Measurements from ENCODE around the gene TLX1. TPM values are rescaled to one million over a fixed set of nuclear protein-coding genes. Genes with fewer than 3 reads are reported as not detected.

Gene TLX1
- total RNA-seq, 1 experiment from 2014 or later, result not detected

- BruUV-seq (replicated peaks), result no TSS peak
- TF ChIP-seq CTCF (IDR thresholded peaks at IDR 0.05; ENCODE audit: unreplicated experiment), result no peak
- Mint-ChIP-seq H3K4me3 (ENCODE audit: unreplicated experiment) (no peak overlapping the region), H3K36me3 (ENCODE audit: insufficient read depth, unreplicated experiment) (no peaks in the 10 kb centered on the region), H3K27me3 (ENCODE audit: insufficient read depth, unreplicated experiment) (peaks cover 39% of the 10 kb centered on the region), H3K27ac (ENCODE audit: low read depth, unreplicated experiment) (no peak overlapping the region), H3K9me3 (ENCODE audit: unreplicated experiment) (no peaks in the 10 kb centered on the region), H3K4me1 (ENCODE audit: insufficient read depth, unreplicated experiment) (no peaks in the 10 kb centered on the region)
- DNase-seq (ENCODE audit: unreplicated experiment), result no peak
- intact Hi-C loops (cut with micrococcal nuclease), result no loop called here
- CTCF ChIA-PET, result interaction anchor here (0.7 to 14.1 kb wide), 12 partner anchors 9 to 608 kb away, joined by 3 to 419 read pairs (median 7); no protein-coding TSS in a partner anchor
- POLR2A ChIA-PET, result interaction anchor here (1.0 to 1.5 kb wide), 2 partner anchors 14 to 45 kb away, joined by 3 to 4 read pairs; no protein-coding TSS in a partner anchor
These were observed 33.2 kb upstream of the TLX1 start for GRCh38 chr10:101097881-101098280.

GRCh38 chr10:101099901-101100300 lies 31.2 kb upstream of the TLX1 start:
- no peaks in the 10 kb centered on the region for H3K9me3 Mint-ChIP-seq (ENCODE audit: unreplicated experiment)
- TF ChIP-seq CTCF (IDR thresholded peaks at IDR 0.05; ENCODE audit: unreplicated experiment), result no peak

GRCh38 chr10:101101372-101101881 lies 29.7 kb upstream of the TLX1 start:
- no peaks in the 10 kb centered on the region for H3K9me3 Mint-ChIP-seq (ENCODE audit: unreplicated experiment)
- H3K4me3 Mint-ChIP-seq (ENCODE audit: unreplicated experiment), result no peak overlapping the region
- POLR2A ChIA-PET, result interaction anchor here (0.6 to 1.3 kb wide), 3 partner anchors 10 to 40 kb away, joined by 3 to 4 read pairs (median 3); no protein-coding TSS in a partner anchor
- H3K27me3 Mint-ChIP-seq (ENCODE audit: insufficient read depth, unreplicated experiment), result peaks cover 40% of the 10 kb centered on the region
- no peaks in the 10 kb centered on the region for H3K4me1 Mint-ChIP-seq (ENCODE audit: insufficient read depth, unreplicated experiment)
- H3K36me3 Mint-ChIP-seq (ENCODE audit: insufficient read depth, unreplicated experiment), result no peaks in the 10 kb centered on the region
- CTCF ChIA-PET, result interaction anchor here (0.7 to 14.1 kb wide), 6 partner anchors 9 to 130 kb away, joined by 3 to 419 read pairs (median 5); no protein-coding TSS in a partner anchor
- no peak for TF ChIP-seq CTCF (IDR thresholded peaks at IDR 0.05; ENCODE audit: unreplicated experiment)
- intact Hi-C loops (cut with micrococcal nuclease), result no loop called here
- H3K27ac Mint-ChIP-seq (ENCODE audit: low read depth, unreplicated experiment), result no peak overlapping the region
- no peak for DNase-seq (ENCODE audit: unreplicated experiment)
- no TSS peak for BruUV-seq (replicated peaks)

More at GRCh38 chr10:101099901-101100300, 31.2 kb upstream of the TLX1 start:
- ChIA-PET POLR2A (no interaction called here), CTCF (interaction anchor here (3.2 to 14.1 kb wide), 2 partner anchors 8 to 41 kb away, joined by 14 to 419 read pairs; no protein-coding TSS in a partner anchor)
- Mint-ChIP-seq H3K4me3 (ENCODE audit: unreplicated experiment) (no peak overlapping the region), H3K36me3 (ENCODE audit: insufficient read depth, unreplicated experiment) (no peaks in the 10 kb centered on the region), H3K27me3 (ENCODE audit: insufficient read depth, unreplicated experiment) (peaks cover 40% of the 10 kb centered on the region), H3K4me1 (ENCODE audit: insufficient read depth, unreplicated experiment) (no peaks in the 10 kb centered on the region), H3K27ac (ENCODE audit: low read depth, unreplicated experiment) (no peak overlapping the region)
- BruUV-seq (replicated peaks), result no TSS peak
- intact Hi-C loops (cut with micrococcal nuclease), result no loop called here
- DNase-seq (ENCODE audit: unreplicated experiment), result no peak

- CTCF ChIA-PET, result interaction anchor here (14.1 kb wide), 1 partner anchor 37 kb away, joined by 419 read pairs; no protein-coding TSS in a partner anchor
- intact Hi-C loops (cut with micrococcal nuclease), result no loop called here
- H3K27me3 Mint-ChIP-seq (ENCODE audit: insufficient read depth, unreplicated experiment), result peaks cover 40% of the 10 kb centered on the region
These were observed 27.7 kb upstream of the TLX1 start for GRCh38 chr10:101103430-101103829.

More at GRCh38 chr10:101103430-101103829, 27.7 kb upstream of the TLX1 start:
- no peak for DNase-seq (ENCODE audit: unreplicated experiment)
- no peak for TF ChIP-seq CTCF (IDR thresholded peaks at IDR 0.05; ENCODE audit: unreplicated experiment)
- Mint-ChIP-seq H3K36me3 (ENCODE audit: insufficient read depth, unreplicated experiment) (no peaks in the 10 kb centered on the region), H3K4me3 (ENCODE audit: unreplicated experiment) (no peak overlapping the region), H3K27ac (ENCODE audit: low read depth, unreplicated experiment) (no peak overlapping the region), H3K9me3 (ENCODE audit: unreplicated experiment) (no peaks in the 10 kb centered on the region), H3K4me1 (ENCODE audit: insufficient read depth, unreplicated experiment) (no peaks in the 10 kb centered on the region)
- no TSS peak for BruUV-seq (replicated peaks)
- POLR2A ChIA-PET, result no interaction called here

Measured in MCF 10A (cell line).